ENCODE measurements around the gene AKNAD1.
"Not testable (repeated sequence)": the region's sequence is repeated elsewhere in the genome, so short reads cannot be mapped to it uniquely, and the experiment has no call there.

Gene AKNAD1, protein sequence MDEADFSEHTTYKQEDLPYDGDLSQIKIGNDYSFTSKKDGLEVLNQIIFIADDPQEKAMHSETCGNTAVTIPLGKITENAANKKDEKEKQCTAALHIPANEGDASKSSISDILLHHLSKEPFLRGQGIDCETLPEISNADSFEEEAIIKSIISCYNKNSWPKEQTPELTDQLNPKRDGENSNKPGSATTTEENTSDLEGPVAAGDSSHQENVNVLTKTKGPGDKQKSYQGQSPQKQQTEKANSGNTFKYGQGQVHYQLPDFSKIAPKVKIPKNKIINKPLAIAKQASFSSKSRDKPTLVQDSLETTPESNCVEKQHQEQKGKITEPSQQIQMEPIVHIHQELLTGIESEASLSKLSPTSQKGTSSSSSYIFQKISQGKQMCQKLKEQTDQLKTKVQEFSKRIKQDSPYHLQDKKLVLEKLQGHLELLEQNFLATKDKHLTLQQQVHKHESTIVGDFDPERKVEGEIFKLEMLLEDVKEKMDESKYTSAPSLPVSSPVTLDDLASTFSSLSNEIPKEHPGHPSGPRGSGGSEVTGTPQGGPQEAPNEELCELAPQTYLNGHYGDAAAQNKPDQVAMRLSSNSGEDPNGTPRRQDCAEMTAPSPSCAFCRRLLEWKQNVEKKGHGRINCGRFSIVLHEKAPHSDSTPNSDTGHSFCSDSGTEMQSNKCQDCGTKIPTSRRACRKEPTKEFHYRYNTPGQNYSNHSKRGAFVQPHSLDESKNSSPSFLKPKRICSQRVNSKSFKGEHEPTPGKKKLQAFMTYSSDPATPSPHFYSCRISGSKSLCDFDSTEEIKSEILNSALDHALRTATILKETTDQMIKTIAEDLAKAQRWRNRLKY

DNA sequence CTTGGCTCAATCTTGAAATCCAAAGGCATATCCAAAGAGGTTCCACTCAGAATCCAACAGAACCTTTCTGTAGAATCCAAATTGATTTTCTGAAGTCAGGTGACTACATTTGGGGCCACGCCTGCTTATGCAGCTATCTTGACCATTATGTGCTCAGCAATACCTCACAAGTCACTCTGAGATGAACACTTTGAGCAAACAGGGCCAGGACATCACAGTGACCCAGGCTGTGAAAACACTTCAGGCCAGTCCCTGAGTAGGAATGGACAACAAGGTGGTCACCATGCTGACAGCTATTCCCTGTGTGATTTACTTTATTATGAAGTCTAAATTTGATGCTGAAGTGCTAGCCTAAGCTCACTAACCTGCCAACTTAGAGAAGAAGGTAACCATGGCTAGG is at the start of gene AKNAD1:
Gene AKNAD1, minus strand, starts transcription at position 101 of the 400 bp plus-strand sequence. CDS start 4,430 bp downstream, outside the sequence.
- DNase-seq, result no peak

DNA sequence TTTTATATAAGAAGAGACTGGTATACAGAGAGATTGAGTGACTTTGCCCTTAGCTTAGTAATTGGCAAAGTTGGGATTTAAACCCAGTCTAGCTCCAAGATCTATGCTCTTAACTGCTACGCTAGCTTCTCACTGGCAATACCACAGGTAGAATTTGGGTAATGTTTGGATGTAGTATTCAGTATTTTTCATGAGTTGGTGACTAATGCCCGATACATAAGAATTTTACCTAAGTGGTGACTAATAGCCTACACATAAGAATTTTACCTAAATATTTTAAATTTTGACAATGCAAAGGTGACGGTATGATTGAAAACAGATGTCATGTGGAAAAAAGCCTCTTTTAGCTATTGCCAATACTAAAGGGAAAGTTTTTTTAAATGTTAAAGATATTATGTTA is 44.2 kb upstream of the AKNAD1 start:
- no peak for DNase-seq

DNA sequence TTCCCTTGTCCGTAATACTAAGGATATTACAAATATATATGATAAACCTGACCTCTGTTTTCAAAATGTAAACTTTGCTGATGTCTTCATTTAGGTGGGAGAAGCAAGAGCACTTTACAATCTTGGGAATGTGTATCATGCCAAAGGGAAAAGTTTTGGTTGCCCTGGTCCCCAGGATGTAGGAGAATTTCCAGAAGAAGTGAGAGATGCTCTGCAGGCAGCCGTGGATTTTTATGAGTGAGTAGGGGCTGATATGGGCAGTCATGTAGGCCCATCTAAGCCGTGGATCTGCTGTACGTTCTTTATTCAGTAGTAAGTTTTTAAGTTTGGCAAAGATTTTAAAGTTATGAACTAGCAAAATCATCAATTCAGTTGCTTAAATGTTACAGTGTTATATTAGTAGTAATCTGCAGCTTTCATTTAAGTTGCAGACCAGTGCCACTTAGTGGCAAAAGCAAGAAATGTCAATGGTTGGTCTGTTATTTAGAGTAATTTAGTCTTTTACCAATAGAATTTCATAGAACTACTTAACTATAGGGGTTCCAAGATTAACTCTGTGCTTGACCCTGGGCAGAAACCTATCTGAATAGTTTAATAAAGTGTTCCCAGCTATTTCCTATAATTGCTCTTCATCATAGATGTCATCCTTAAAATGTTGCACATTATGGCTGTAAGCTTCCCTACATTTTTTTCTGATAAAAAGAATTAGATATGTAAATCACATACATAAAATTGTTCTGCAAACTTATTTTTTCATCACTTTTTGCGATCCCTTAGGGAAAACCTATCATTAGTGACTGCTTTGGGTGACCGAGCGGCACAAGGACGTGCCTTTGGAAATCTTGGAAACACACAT is 41.2 kb upstream of the AKNAD1 start:
- DNase-seq, result peak; percentile 9

DNA sequence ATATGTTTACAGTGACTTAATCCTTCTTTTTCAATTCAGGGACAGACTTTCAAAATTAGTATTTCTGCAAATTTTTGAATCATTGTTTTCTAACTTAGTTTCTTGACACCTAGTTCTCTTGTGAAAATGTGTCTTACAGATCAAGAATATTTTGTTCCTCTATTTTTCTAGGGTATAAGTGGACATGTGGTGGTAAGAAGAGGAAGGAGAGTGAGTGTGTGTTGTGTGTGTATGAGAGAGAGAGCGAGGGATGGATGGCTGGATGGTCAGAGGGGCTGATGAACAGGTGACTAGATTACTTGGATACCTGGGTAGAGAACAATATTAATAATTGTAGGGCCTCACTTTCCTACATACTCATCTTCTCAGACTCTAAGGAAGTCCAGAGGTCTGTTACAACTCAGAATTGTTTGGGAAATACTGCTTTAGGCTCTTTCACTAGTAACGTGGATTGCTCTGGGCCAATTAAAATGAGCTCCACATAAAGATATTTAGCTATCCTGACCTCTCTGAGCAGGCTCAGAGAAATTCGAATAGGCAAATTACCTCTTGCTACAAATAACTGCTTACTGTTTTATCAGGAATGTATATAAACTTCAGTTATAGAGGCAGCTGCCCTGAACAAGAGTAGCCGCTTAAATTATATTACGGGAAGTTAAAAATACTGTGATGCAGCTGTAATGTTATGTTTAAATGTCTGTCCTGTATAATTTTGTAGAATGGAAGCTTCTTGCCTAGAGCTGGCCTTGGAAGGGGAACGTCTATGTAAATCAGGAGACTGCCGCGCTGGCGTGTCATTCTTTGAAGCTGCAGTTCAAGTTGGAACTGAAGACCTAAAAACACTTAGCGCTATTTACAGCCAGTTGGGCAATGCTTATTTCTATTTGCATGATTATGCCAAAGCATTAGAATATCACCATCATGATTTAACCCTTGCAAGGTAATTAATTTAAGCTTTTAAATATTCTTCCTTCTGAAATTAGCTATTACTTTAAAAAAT is 39.6 kb upstream of the AKNAD1 start:
- DNase-seq, result no peak

DNA sequence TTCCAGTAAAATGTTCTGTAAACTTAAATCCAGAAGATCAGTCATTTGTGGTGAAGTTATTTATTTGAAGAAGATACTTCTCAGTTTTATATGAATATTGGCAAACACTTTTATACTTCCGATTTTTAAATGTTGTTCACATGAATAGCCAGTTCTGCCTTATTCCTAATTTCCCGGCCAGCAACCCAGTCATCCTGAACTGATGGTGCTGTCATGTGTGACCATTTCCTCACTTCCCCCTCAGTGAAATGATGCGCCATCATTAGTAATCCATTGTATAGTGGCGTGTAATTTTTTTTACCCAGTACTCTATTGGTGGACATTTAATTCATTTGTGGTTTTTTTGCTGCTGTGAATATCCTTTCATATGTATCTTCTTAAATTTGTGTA is 36.2 kb upstream of the AKNAD1 start:
- DNase-seq, result no peak

DNA sequence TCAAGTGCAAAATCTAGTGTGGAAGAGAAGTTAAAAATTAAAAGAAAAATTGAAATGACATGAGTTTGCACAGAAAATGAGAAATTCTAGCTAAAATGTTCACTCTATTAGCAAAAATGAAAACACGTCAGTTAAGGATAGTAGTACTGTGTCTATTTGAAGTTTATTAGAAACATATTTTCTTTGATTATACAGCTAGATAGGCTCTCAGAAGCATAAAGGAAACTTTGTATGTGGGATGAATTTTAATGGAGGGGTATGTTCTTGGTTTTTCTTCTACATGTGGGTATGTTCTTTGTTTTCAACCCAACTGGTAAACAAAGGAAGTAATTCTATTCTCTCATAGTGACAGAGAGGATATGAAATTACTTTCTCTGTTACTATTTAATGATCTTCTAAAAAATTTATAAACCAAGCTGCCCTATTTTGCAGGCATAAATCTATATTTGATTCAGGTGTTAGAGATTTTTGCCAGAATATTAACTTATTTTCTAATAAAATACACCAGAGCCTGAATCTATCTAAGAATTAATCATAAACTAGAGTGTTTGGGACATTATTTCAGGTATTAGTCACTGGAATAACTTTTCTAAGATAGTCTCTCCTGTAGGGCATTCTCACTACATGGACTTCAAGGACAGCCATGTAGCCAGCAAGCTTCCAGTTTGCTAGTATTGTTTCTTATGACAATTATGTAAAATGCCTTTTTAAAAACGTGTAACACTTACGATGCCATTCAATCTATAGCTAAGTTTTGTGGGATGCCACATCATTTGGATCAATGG is 35.7 kb upstream of the AKNAD1 start:
- no peak for DNase-seq

DNA sequence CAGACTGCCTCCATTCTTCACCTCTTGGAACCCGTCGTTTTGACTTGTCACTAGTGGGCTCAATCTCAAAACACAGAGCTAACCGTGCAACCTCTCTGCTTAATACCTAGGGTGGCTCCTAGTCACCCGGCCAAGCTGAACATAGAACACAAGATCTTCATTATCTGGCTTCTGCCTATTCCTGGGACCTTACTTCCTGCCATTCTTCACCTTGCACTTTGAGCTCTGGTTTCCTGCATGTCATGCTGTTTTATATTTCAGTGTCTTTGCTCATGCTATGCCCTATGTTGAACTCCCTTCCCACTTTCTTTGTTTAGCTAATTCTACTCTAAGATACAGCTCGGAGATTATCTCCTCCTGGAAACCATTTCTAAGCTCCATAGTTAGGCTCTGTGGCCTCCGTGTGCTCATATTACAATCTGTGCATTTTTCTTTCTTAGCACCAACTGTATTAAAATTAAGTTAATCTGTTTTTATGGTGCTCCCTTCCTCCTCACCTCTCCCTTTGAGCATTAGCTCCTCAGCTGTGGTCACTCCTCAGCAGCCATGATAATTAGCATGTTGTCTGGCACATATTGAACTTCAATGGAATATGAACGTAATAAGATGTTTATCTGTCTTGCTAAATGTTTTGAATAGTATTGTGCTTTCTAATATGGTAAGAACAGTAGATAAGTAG is 33.0 kb upstream of the AKNAD1 start:
- DNase-seq, result no peak

DNA sequence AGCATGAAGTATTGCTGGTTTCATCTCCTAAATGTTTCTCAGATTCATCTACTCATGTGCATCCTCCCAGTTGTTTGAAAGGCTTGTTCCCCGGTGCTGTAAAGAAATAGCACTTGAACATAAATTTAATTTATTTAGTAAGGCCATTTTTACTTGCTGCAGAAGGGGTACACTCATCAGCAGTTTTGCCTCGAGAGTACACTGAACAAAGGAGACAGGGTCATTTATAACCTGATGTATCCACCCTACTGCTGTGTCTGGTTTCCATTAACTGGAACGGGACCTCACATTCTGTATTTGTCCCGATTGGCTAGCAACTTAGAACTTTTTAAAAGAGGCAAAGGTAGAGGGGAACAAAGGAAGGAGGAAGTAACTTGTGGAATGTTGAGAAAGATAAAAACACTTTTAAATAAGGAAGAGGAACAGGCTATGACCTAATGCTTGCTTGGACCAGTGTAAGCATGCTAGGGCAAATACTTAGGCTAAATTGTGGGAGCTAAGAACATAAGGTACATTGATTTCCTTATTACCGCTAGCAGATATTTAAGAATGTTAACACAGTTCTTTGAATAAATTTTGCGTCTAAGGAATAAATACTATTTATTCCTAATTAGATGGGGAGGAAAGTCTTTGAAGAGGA is 32.2 kb upstream of the AKNAD1 start:
- not testable (repeated sequence) for DNase-seq

DNA sequence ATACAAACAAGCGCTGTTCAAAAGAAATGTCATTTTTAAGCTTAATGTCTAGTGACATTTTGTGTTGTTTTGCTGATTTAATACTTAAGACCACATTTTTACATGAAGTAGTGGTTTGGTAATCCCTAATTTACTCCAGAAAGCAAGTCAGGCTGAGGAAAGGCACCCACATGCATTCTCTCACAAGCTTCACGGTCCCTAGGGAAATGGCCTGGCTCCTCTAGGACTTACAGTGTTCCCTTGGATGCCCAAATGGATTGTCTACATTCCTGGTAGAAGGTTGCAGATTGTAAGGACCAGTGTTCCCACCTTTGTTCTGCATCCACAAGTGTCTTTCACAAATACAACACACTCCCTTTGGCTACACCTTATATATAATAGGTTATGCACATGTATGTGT is 29.4 kb upstream of the AKNAD1 start:
- DNase-seq, result no peak

DNA sequence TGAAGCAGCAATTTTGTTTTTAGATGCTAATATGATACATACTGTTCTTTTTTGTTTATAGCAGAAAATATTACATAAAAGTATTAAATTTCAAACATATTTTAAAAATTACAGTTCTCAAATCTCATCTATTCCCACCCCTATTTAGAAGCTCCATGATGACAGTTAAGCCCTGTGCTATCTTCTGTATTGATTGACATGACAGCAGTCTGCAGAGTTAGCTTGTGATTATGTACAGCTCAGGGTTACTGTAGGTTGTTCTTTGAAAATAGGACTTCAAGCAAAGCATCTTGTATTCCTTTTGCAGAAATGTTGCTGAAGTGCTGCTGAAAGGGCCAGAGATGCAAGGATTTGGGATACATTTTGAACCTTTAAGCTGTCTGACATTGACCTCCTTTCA is 28.1 kb upstream of the AKNAD1 start:
- DNase-seq, result no peak

DNA sequence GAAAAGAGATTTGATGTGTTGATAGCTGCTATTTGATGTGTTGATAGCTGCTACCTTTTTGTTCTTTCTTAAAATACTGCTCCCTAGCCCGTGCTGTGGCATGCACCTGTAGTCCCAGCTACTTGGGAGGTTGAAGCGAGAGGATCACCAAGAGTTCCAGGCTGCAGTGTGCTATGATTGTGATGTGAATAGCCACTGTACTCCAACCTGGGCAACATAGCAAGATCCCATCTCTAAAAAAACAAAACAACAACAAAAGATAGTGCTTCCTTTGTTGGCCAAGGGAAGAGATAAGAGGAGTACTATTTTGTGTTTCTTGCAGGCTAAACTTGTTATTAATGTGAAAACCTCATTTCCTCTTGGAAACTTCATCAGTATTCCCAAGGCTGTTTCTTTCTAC is 25.9 kb upstream of the AKNAD1 start:
- no peak for DNase-seq

DNA sequence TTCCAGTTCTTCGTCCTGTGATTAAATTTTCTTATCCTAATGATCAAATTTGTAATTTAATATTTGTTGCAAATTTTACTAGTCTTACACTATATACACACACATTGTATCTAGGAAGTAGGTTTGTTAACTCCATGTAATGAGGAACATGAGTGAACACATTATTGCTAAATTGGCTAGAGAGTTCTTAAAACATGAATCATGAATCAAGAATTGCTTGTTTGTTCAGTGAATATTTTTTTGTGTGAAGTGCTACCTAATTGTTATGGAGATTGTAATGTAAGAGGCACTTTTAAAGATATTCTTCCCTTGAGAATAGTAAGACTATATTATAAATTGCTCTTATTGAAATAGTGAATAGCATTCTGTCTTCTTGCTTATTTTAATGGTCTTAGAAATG is 24.5 kb upstream of the AKNAD1 start:
- no peak for DNase-seq

DNA sequence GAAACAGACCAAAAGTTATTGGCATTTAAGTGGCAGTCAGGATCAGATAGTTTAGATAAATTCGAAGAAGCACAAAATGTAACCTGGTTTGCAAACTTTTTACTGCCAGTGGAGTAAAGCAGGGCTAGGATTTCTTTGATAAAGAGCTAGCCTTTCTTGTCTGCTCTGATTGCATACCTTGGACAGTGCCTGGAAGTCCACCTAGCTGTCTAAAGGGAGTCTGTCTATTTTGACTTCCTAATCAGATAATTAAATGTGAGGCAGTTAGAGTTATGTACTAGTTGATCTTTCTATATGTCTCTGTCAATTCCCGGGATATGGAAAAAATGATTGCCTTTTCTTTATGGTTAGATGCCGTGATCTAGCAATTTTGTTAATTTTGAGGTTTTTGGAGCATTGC is 24.0 kb upstream of the AKNAD1 start:
- no peak for DNase-seq

DNA sequence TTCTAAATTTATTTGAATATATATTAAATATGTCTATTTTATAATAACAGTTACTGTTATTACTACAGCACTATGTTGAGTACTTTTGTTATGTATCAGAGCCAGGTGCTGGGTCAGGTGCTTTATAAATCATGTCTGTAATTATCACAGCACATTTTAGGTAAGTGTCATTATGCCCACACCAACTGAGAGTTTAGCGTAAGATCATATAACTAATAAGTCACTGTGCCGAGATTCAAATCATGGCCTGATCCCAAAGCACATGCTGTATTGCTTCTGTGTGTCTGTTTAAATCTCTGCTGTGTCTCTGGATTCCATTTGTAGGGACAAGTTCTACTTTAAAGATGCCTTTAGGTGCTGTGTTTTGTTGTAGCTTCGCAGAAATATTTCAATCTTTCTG is 21.8 kb upstream of the AKNAD1 start:
- DNase-seq, result no peak

DNA sequence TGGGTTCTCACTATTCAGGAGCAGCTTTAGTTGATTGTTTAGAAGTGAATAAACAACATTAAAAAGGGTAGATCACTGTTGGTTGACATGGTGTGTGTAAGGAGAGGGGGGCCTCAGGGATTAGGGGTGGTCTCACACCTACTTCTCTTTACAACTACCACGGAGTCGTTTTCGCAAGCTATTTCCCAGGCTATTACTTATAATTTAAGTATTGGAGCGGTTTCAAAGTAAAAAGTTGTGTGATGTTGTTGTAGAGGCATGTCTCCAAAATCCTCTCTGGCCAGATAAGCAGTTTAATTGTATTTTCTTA is 21.2 kb upstream of the AKNAD1 start:
- no peak for DNase-seq

DNA sequence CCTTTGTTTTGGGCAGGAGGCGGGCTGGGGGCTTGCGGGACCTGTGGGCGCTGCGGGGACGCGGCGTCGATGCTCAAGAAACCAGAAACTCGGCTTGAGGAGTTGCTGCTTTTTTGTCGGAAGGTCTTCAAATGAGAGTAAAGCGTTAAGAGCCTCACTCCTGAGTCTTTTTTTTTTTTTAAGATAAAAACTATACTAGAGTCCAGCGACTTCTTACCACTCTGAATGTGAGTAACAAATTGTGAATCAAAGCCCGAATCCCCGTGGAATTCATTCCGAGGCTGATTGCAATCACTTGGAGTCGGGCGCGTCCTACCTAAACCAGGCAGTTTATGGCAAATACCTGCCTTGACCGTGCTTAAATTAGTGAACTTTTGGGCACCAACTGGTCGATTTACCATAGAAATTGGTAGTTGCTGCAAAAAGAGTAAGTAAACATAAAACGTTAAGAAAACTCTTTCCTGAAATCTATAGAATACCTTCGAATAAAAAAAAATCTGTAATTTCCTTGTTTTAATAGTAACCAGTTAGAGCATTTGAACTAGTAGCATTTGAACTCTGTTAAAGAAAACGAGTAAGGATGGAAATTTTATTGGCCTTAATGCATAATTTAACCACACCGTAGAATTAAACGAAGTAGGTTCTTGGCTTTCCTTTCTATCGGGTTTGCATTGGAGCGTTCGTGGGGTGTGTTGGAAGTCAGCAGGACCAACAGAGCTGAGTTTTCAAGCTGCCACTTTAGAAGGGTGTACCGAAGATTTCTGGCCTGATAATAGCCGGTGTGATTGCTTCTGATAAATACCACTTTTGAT is 20.7 kb upstream of the AKNAD1 start:
- DNase-seq, result no peak

DNA sequence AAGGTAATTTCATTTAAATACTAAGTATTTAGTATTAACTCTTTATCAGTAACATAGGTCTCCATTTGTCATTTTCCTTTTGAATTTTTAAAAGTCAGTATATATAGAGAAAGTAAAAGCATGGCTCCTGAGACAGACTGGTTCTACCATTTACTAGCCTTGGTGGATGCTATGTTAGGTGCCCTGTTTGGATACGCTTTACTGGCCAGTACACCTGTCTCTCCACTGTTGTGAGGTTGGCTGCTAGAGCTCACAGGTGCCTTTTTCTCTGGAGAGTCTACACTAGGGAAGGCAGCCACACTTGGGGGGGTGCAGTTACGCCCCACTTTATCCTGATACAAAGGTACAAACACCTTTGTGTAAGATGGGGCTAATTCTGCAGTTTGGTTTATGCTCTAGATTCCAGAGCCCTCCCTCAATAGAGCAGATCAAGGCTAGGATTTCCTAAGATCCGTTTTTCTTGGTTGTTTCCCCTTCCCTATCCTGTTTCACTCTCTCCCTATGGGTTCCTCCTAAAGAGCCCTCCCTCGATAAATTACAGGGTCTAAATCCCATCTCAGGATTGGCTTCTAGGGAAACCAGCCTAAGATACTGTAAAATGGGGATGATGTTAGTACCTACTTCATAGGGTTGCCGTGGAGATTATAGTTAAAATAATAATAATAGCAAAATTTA is 14.3 kb upstream of the AKNAD1 start:
- DNase-seq, result no peak

DNA sequence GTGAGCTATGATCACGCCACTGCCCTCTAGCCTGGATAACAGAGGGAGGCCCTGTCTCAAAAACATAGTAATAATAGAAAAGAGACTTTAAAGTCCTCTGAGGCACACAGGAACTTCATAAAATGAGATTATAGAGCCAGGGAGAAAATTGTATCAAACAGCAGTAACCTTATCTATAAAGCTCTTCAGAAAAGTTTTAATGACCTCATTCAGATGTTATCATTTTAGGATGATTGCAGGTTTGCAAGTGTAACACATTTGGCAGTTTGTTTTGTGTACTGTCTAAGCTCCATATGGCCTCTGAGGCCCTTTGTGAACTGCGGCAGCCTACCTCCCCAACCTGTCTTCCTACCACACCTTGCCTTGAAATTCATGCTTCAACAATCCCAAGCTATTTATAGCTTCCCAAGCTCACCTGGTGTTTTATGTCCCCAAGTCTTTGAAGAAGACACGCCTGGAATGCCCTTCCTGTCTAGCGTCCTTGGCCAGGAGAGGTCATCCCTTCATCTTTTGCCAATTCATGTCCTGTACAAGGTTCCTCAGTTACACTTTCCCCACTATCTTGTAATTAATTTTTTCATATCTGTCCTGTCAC is 8.5 kb upstream of the AKNAD1 start:
- no peak for DNase-seq
